GM23248 (cell line): Measurements from ENCODE around the gene CCDC91.

Experiments used
- EZH2 ChIP-seq: fragments of 200-600 bp; sonication (generic); IDR thresholded peaks from 2 replicates; pipeline ENCODE4 v1.6.1; 2018; ENCODE audit warnings: antibody characterized with exemption, mild to moderate bottlenecking; ENCODE audit not compliant: insufficient read depth, poor library complexity, severe bottlenecking
- EZH2phosphoT487 ChIP-seq: fragments of 200-600 bp; sonication (generic); IDR thresholded peaks from 2 replicates; pipeline ENCODE4 v1.6.1; 2018; ENCODE audit warnings: antibody characterized with exemption, moderate library complexity, mild to moderate bottlenecking, low read depth; ENCODE audit not compliant: insufficient read depth

DNA sequence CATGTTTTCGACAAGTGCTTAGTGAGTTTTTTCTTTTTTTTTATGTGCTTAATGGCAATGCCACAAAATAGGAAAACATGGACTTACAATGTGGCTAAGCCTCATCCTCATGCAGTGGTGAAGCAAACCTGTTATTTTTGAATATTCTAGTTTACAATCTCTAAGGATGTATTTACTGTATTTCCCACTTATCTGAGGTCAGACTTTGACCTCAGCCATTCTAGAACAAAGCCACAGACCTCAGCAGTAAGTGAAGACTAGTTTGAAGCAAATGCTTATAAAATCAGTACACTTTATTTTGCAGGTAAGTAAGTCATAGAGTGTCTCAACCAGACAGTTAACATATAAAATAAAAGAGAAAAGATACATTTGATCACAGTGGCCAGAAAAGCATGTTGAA is 130.1 kb downstream of the CCDC91 start:
- TF ChIP-seq EZH2 (no peak), EZH2phosphoT487 (no peak)
